GM21576 (cell line): ENCODE results near the gene UACA.
"Not testable (repeated sequence)": the region's sequence is repeated elsewhere in the genome, so short reads cannot be mapped to it uniquely, and the experiment has no call there.

Experiments used
- ATAC-seq: cut with Tn5 transposase; IDR thresholded peaks from one replicate; pipeline ENCODE4 v1.9.1; 2021; ENCODE audit warnings: mild to moderate bottlenecking, moderate library complexity; ENCODE audit not compliant: unreplicated experiment

UACA gene

GRCh38 chr15:70632491-70633102 lies 130.8 kb downstream of the UACA start:
- ATAC-seq: no peak

DNA sequence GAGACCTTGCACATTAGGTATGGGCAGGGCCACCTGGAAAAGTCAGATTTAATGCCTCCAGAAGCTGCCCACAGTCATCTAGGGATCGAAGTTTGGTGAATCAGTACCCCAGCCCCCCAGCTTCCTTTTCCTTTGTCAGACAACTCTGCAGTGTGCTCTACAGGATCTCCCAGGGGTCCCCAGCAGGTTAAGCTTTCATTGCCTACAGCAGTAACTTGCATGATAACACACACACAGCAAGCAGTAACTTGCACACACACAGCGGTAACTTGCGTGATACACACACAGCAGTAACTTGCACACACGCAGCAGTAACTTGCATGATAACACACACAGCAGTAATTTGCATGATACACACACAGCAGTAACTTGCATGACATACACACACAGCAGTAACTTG lies 131.3 kb downstream of the UACA start:
- no peak for ATAC-seq

- ATAC-seq: no peak
Observed at GRCh38 chr15:70629735-70630273, 133.6 kb downstream of the UACA start.

GRCh38 chr15:70628549-70628896 lies 134.8 kb downstream of the UACA start:
- no peak for ATAC-seq

DNA sequence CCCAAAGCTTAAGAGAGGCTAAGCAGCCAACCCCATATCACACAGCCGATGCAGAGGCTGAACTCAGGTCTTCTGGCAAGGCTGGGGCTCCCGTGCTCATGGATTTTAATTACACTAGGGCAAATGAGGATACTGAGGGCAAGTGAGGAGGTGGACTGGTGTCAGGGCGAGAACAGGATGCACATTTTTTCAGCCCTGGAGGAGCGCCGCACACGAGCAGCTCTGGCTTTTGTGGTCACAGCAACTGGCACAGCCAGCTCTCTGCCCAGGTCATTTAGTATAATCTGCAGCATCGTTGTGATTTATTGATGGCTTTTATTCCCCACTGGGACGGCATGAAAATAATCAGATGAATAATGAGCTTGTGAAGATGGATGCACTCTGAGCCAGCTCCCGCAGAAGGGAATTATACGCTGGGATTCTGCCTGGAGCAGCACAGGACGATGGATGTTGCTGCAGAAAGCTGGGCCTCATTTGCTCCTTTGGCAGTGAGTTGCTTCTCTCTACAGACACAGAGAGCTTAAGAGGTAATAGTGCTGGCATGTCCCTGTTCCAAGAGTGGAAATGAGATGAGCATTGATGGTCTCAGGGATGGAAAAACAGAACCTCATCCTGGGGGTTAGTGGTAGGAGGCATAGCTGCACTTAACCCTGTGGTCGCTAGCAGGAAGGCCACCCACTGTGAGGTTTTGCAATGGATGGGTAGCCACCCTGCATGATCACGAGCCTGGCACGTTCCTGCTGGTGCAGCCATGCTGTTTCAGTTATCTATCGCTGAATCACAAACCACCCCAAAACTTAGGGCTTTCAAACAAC lies 135.4 kb downstream of the UACA start:
- ATAC-seq: no peak

GRCh38 chr15:70627322-70627721 lies 136.0 kb downstream of the UACA start:
- ATAC-seq: no peak

DNA sequence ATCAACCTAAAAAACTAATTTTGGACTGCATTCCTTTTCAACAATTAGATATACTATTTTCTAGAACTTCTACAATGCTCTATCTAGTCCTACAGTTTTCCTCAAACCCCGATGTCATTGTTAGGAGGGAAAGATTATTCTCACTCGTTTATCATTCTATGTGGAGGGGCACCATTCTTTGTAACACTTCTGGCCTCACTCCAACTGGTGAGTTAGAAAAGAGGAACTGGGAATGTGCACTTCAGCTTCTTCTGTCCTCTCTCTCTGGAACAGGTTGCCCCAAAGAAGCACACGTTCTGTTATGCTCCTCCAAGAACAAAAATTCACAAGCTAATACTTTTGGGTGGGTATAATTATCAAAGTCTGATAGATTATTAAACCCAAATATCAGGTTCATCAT lies 137.9 kb downstream of the UACA start:
- no peak for ATAC-seq

- ATAC-seq: no peak
Observed at GRCh38 chr15:70625011-70625410, 138.3 kb downstream of the UACA start.

DNA sequence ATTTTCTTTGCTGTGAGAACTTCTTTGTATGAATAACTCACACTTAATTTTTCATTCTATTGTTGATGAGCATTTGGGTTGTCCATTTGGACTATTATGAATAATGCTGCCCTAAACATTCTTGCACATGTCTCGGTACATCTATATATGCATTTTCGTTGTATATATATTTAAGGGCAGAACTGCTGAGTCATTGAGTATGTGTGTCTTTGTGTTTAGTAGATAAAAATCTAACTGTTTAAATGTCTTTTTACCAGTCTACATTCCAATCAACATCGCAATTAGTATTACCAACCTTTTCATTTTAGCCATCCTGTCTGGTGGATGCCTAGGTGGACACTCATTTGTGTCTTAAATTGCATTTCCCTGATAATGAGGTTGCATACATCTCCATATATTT lies 144.4 kb downstream of the UACA start:
- no peak for ATAC-seq

GRCh38 chr15:70617911-70618287 lies 145.5 kb downstream of the UACA start:
- no peak for ATAC-seq

DNA sequence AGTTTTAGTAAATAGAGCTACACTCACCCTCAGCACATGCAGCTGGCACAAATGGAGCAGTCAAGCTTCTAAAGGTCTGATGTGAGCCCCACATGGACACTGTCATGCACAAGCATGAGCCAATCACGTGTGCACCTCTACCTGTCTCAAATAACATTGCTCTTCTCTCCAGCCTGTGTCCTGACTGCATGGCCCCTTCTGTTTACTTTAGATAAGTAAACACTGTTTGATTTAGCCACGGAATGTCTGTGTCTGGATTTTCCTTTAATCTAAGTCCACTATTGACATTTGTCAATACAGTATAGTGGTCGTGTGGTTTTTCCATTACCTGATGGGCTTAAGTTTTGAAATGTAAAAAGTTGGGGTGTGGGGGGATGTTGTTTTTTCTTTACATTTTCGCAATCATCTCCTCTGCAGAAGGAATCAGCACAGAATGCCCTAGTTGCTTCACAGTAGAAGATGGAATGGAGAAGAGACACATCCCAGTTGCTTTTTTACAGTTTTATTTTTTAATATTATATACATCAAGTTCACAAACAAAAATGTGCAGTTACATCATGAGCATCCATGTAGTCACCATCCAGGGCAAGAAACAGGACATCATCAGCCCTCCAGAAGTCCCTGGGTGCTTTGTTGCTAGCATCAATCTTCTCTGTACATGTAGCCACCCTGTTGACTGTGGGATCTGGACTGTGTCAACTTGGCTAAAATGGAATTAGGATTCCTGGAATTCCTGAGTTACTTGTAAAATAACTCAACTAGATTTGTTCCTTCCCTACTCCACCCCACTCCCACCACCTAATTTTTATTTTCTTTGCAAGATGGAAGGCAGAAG lies 146.1 kb downstream of the UACA start:
- no peak for ATAC-seq

DNA sequence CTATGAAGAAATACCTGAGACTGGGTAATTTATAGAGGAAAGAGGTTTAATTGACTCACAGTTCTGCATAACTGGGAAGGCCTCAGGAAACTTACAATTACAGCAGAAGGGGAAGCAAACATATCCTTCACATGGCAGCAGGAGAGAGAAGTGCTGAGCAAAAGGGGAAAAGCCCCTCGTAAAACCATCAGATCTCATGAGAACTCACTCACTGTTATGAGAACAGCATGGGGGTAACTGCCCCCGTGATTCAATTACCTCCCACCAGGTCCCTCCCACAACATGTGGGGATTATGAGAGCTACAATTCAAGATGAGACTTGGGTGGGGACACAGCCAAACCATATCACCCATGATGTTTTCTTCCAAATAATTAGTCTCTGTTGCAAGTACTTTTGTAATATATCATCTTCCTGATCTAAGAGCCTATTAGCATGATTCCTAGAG lies 147.0 kb downstream of the UACA start:
- ATAC-seq: not testable (repeated sequence)

DNA sequence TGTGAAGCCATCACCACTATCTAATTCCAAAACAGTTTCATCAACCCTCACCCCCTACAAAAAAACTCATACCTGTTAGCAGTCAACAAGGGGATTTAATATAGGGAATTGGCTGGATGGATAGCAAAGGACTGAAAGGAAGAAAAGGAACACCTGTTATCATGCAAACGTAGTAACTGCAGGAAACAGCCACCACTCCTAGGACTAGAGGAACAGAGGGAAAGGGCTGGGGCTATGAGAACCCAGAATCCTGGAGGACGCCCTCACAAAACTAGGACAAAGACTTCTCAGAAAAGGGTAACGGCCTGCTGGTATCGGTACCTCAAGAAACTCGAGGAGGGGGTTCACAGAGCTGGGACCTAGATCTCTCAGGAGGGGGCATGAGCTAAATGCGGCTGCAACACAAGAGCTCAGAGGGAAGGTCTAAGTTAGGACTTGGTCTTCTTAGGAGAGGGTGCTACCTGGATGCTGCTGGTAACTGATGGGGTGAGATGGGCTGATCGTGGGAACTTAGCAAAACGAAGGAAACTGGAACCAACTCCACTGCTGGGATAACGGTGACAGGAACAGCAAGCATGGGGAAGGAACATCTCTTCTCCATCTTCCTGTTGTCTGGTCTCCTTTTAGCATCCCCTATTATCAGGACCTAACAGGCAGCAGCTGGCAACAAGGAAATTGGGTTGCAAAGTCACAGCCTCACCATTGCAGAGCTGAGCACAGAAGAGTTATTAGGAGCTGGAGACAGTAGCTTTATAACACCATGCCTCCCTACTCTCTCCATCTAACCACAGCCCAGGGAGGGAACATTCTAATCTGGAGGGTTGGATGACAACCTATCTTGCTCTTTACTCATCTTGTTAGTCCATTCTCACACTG lies 147.7 kb downstream of the UACA start:
- ATAC-seq: no peak

GRCh38 chr15:70614221-70614620 lies 149.1 kb downstream of the UACA start:
- no peak for ATAC-seq

- ATAC-seq: no peak
Observed at GRCh38 chr15:70613271-70613670, 150.1 kb downstream of the UACA start.

GRCh38 chr15:70611286-70611685 lies 152.1 kb downstream of the UACA start:
- ATAC-seq: no peak

DNA sequence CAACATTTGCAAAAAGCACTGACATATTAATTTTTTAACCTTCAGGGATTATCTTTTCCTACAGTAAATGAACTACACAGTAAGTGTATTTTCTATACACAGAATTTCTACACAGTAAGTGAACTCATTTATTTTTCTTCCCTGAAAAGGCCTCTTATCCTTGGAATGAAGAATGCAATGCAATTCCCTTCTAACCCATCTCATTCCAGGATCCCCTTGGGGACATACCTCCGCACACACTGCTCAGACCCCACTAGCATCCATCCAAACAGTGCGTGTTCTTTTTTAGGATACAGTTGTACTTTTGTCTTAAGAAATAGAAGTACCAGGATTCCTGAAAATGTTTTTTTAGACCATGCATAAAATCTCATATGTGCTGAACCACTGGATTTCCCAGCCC lies 152.8 kb downstream of the UACA start:
- no peak for ATAC-seq

- ATAC-seq: no peak
Observed at GRCh38 chr15:70609889-70610288, 153.5 kb downstream of the UACA start.

GRCh38 chr15:70608144-70608543 lies 155.2 kb downstream of the UACA start:
- ATAC-seq: no peak

GRCh38 chr15:70605606-70606410 lies 157.6 kb downstream of the UACA start:
- ATAC-seq: no peak
